HG03469 (cell line): Measurements from ENCODE around the gene COX5B.
"Not testable (repeated sequence)": the region's sequence is repeated elsewhere in the genome, so short reads cannot be mapped to it uniquely, and the experiment has no call there.

Experiments used
- ATAC-seq: cut with Tn5 transposase; IDR thresholded peaks from one replicate; pipeline ENCODE4 v1.9.1; 2021; ENCODE audit warnings: mild to moderate bottlenecking, moderate library complexity, moderate number of reproducible peaks; ENCODE audit not compliant: unreplicated experiment

The COX5B gene

GRCh38 chr2:97672606-97673140 lies 26.8 kb downstream of the COX5B start:
- not testable (repeated sequence) for ATAC-seq

DNA sequence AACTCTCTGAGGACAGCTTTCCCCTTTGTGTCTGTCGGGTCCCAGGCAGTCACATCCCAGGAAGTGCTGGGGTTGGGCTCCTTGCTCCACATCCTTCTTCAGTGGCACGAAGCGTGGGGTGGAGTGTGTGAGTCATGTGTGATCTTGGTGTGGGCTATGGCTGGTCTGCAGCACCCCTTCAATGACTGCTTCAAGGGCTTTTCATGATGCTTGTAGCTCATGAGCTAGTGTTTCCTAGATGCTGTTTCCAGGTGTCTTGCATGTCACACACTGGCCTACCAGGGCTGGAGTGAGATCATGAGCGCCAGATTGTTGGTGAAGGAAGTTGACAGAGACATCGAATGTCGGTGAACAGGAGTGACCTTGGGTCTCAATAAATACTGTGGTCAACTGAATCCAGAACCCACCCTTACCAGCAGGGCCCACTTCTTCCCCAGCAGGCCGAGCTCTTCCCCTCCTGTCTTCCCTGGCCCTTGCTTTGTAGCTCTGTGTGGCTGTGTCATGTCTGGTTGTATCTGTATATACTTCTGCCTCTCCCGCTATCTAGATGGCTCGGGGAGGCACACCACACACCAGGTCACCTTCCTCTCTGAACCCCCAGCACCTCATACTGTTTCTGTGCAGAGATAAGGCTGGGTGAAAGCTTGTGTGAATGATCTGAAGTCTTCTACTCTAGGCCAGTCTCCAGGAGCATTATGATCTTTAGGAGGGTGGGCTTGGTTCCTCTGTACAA lies 27.5 kb downstream of the COX5B start:
- ATAC-seq = no peak

DNA sequence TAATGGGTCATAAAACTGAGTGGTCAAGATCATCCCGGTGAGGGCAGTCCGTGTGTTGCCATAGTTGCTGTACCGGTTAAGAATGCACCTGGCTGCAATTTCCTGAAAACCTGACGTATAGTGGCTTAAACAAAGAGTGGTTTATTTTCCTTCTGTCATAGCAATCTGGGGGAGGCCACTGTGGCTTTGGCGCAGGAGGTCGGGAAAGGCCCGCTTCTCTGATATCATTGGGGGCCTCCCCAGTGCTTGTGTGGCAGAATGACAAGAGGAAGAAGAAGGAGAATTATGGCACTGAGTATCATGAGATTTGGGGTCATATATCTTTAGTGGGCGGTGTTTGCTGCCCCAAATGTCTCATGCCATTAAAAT lies 28.0 kb downstream of the COX5B start:
- ATAC-seq = no peak

DNA sequence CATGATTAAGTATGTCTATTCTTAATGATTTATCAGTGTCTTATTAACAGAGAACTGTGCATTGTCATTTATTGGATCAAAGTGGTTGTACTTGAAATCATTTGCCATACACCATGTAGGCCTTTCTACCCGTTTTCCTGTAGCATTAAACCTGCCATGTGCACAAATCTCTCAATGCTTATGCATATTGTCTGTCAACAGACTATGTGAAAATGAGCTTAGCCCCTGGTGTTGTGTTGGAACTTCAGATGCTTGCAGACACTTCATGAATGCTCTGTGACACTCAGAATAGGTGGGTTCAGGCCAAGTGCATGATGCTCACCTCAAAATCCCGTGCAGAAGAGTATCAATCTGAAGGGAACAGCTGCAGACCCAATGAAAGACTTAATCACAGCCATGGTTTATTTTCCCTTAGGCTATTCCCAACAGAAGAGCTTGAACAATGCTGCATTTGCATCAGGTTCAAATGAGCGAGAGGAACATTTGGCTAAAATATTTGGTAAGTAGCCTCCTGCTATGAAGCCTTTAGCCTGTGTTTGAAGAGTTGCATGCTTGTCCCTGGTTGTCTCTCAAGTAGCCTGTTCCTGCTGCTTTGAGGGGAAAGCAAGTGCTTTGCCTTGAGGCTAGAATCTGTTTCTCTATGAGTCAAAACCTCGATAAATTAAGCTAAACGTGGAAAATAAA lies 29.7 kb downstream of the COX5B start:
- ATAC-seq = no peak

DNA sequence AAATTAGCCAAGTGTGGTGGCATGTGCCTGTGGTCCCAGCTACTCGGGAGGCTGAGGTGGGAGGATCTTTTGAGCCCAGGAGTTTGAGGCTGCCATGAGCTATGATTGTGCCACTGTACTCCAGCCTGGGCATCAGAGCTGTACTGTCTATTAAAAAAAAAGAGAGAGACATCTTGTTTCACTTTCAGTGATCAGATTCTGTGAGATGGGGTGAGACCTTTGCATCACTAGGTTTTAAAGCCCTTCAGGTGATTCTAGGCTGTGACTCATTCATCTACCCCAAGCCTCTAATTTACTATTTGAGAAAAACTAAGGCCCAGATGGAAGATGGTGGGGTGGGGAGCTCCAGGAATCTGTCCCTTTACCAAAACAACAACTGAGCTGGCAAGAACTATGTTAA lies 30.8 kb downstream of the COX5B start:
- ATAC-seq = no peak

DNA sequence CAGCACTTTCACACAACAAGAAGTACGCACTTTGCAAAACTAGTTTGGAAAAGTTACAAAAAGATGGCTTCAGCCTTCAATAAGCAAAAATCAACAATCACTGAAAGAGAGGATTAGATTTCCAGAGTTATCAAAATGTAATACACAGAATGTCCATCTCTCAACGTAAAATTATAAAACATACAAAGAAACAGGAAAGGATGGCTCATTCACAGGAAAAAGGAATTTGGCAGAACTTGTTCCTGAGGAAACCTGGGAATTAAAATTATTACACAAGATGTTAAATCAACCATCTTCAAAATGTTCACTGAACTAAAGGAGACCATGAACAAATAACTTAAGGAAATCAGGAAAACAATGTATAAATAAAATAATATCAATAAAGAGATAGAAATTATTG lies 31.6 kb downstream of the COX5B start:
- no peak for ATAC-seq

DNA sequence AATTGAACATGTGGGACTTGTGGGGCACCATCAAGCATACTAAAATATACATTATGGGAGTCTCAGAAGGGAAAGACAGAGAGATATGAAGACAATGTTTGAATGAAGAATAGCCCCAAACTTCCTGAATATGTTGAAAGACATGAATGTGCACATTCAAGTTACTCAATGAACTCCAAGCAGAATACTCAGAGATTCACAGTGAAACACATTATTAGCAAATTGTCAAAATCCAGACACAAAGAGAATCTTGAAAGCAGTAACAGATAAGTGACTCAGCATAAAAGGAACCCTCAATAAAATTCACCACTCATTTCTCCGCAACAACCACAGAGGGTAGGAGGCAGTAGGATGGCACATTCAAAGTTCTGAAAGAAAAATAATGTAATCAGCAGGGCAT lies 32.4 kb downstream of the COX5B start:
- ATAC-seq = no peak

DNA sequence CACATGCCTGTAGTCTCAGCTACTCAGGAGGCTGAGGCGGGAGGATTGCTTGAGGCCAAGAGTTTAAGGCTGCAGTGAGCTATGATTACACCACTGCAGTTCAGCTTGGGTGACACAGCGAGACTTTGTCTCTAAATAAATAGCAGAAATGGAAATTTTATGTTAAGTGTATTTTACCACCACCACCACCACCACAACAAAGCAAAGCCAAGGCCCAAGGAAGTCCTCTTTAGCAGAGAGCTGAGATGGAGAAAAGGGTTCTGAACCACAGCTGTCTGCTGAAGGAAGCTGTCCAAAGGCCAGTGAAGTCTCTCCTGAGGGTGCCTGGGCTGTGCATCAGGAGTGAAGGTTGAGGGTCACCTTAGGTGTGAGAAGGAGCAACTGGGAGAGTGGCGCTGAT lies 41.4 kb downstream of the COX5B start:
- not testable (repeated sequence) for ATAC-seq

GRCh38 chr2:97688062-97688827 lies 42.4 kb downstream of the COX5B start:
- ATAC-seq = no peak

GRCh38 chr2:97691166-97691565 lies 45.3 kb downstream of the COX5B start:
- no peak for ATAC-seq

DNA sequence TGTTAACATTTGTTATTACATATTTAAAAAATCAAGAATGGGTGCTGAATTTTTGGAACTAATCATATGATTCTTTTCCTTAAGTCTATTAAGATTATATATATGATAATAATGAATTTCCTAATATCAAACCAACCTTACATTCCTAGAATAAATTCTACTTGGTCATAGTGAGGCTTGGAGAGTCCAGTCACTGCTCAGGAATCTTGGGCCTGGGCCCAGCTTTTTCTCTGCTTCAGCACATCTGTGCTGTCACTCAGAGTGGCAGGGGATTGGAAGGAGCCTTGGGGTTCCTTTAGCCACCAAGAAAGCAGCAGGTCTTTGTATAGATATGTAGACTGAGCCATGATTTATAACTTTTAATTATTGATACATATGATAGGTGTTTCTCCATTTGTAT lies 47.6 kb downstream of the COX5B start:
- ATAC-seq = no peak

DNA sequence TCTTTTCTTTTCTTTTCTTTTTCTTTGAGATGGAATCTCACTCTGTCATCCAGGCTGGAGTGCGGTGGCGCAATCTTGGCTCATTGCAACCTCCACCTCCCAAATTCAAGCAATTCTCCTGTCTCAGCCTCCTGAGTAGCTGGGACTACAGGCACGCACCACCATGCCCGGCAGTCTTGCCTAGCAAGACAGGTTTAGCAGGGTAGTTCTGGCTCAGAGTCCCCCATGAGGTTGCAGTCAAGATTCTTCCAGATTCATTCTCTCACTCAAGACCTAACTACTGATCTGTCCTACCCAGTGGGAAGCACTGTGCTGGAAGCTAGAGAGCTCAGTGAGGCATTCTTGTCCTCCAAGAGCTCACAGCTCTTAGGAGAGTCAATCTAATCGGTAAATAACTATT lies 49.9 kb downstream of the COX5B start:
- no peak for ATAC-seq

DNA sequence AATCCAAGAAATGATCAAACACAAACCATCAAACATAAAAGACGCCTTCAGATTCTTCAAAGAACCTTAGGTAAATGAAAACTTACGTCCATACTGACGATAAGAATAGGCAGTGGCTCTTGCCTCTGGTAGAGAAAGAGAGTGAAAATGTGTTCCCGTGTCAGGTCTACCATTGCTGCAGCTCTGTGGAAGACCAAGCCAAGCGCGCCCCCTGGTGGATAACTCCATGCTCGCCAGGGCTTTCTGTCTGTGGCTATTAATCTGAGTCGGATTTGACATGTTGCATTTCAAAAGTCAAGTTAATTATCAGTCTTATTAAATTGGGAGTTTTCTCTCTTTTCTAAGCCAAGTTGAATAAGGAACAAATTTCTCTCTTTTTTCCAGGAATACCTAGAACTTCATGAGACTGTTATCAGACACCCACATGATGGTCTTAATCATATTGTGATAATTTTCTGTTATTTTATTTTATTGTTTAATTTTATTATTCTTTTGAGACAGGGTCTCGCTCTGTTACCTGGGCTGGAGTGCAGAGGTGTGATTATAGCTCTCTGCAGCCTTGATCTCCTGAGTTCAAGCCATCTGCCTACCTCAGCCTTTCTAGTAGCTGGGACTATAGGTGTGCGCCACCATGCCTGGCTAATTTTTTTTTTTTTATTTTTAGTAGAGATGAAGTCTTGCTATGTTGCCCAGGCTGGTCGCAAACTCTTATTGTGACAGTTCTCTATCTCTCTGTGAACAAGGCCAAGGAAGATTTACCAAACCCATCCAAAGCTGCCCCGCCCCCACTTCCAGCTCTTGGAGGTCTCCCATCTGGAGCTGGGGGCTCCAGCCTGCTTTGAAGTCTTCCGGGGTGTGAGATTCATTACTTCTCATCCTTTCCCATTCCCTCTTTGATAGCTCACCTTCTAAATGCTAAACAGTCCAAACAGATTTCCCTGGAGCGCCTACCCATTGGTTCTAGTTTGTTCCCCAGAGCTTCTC lies 51.7 kb downstream of the COX5B start:
- ATAC-seq = no peak
